ENCODE measurements around the gene SERPINA10. TPM values are rescaled to one million over a fixed set of nuclear protein-coding genes. Genes with fewer than 3 reads are reported as not detected.
A peak's percentile ranks its signal among the peaks of the same experiment; 100 is the strongest.

The SERPINA10 gene
- total and polyA plus RNA-seq, 2 of the 13 experiments (the other 11 are each of a cell fraction or from before 2014, with no cell fraction given), result 20.1 to 20.2 TPM

- TF ChIP-seq RERE (CRISPR knock-in tag; IDR thresholded peaks at IDR 0.05; ENCODE audit: low read depth) (no peak), ZNF619 (CRISPR knock-in tag; IDR thresholded peaks at IDR 0.05) (no peak), CEBPB (IDR thresholded peaks at IDR 0.05; ENCODE audit: borderline replicate concordance, low read depth, low read length) (no peak), CHCHD3 (CRISPR knock-in tag; IDR thresholded peaks at IDR 0.05) (no peak), ZFX (CRISPR knock-in tag; IDR thresholded peaks at IDR 0.05; ENCODE audit: low read depth) (0 out of 2 replicates have a peak, but pooled peaks have one; percentile 25), ZNF567 (CRISPR knock-in tag; IDR thresholded peaks at IDR 0.05; ENCODE audit: borderline replicate concordance) (no peak), ELK4 (CRISPR knock-in tag; IDR thresholded peaks at IDR 0.05; ENCODE audit: borderline replicate concordance) (no peak), HDAC6 (IDR thresholded peaks at IDR 0.05; ENCODE audit: low read depth, low read length) (no peak), HDAC2 (CRISPR knock-in tag; IDR thresholded peaks at IDR 0.05) (peak; percentile 74), PAXIP1 (CRISPR knock-in tag; conservative IDR thresholded peaks at IDR 0.05) (0 out of 2 replicates have a peak, but pooled peaks have one; percentile 31), ZNF646 (CRISPR knock-in tag; IDR thresholded peaks at IDR 0.05) (no peak), ZNF891 (CRISPR knock-in tag; IDR thresholded peaks at IDR 0.05) (no peak), PHF8 (CRISPR knock-in tag; IDR thresholded peaks at IDR 0.05) (no peak)
Measured at GRCh38 chr14:94320243-94320642, 27.2 kb upstream of the SERPINA10 start (continued).

Data from HepG2 (cell line).